K562 (cell line): Measurements from ENCODE around the gene IMMP1L. TPM values are rescaled to one million over a fixed set of nuclear protein-coding genes. Genes with fewer than 3 reads are reported as not detected.

ENCODE experiments used
- ATAC-seq: fragments of 200-7000 bp; cut with Tn5 transposase; 3 replicates; pipeline ENCODE4 v1.9.1; 2020; ENCODE audit warnings: moderate library complexity
- BruUV-seq: library from RNA; stranded (reverse); fragments of 400-500 nt; replicated peaks from 2 replicates; lab custom pipeline; 2021; lab: Mats Ljungman, UMichigan
- CTCF ChIA-PET: fragments of 300-600 bp; formaldehyde crosslinking; extraction: SDS; loops from one replicate; lab custom pipeline; 2021; ENCODE audit warnings: low intra/inter-chr PET ratio; lab: Yijun Ruan, JAX
- POLR2A ChIA-PET: fragments of 300-600, 350-650 bp; sonication (Branson Sonifier 250); formaldehyde crosslinking; extraction: SDS; loops from one replicate; lab custom pipeline; 2021; ENCODE audit warnings: antibody characterized with exemption, inconsistent platforms; lab: Yijun Ruan, JAX
- DNase-seq, 4 experiments: peaks; one replicate each; pipeline versions ENCODE4 v3.0.0 to v3.0.0-alpha.2; 2011 to 2018; ENCODE audit warnings: low spot score in 3 of 4, mixed read lengths in 3 of 4; ENCODE audit errors: extremely low read depth in 1 of 4
- FAIRE-seq: peaks from 2 replicates; lab custom pipeline; 2011; peaks lifted over from hg19 to GRCh38; lab: Jason Lieb, UNC
- H2AFZ ChIP-seq: 2 replicates; pipeline ENCODE4 v1.6.0; 2011; ENCODE audit warnings: low read depth, low read length, control low read depth, inconsistent platforms
- H3K27ac ChIP-seq: fragments of 200-600 bp; 3 replicates; pipeline ENCODE4 v1.8.0; 2011; ENCODE audit warnings: low read depth, mild to moderate bottlenecking, control low read depth, inconsistent platforms, low read length, moderate library complexity, mixed read lengths; ENCODE audit errors: extremely low read depth
- H3K27me3 ChIP-seq, 2 experiments: fragments of 300-600 bp in 1 of 2; 2 replicates in 1 of 2; 3 replicates in 1 of 2; pipeline versions ENCODE4 v1.6.0 to v1.8.0; 2011; ENCODE audit warnings: inconsistent platforms in 2 of 2, low read length in 2 of 2, mild to moderate bottlenecking in 1 of 2, mixed read lengths in 1 of 2, moderate library complexity in 1 of 2; ENCODE audit not compliant: control insufficient read depth in 2 of 2, insufficient read depth in 2 of 2
- H3K36me3 ChIP-seq: fragments of 300-600 bp; 3 replicates; pipeline ENCODE4 v1.8.0; 2011; ENCODE audit warnings: mild to moderate bottlenecking, low read length, inconsistent platforms; ENCODE audit not compliant: control insufficient read depth, insufficient read depth
- H3K4me1 ChIP-seq, 2 experiments: fragments of 200-600 bp in 1 of 2; replicated peaks in 1 of 2; 2 replicates in 1 of 2; 3 replicates in 1 of 2; pipeline versions ENCODE4 v1.5.1 to v1.8.0; 2011; ENCODE audit warnings: inconsistent platforms in 2 of 2, low read length in 2 of 2, mild to moderate bottlenecking in 1 of 2, mixed read lengths in 1 of 2, moderate library complexity in 1 of 2; ENCODE audit not compliant: control insufficient read depth in 2 of 2, insufficient read depth in 2 of 2
- H3K4me2 ChIP-seq: 2 replicates; pipeline ENCODE4 v1.6.1; 2011; ENCODE audit warnings: low read length, control low read depth, inconsistent platforms, mixed read lengths; ENCODE audit not compliant: insufficient read depth
- H3K4me3 ChIP-seq: fragments of 200-600 bp; sonication (generic), shearing (Covaris generic); 2 replicates; pipeline ENCODE4 v1.5.1; 2016; ENCODE audit warnings: control low read depth, inconsistent platforms
- H3K79me2 ChIP-seq: fragments of 200-600 bp; 3 replicates; pipeline ENCODE4 v1.8.0; 2011; ENCODE audit warnings: low read length, inconsistent platforms; ENCODE audit not compliant: control insufficient read depth, insufficient read depth
- H3K9ac ChIP-seq, 2 experiments: 2 replicates each; pipeline versions ENCODE4 v1.6.0 to v1.6.1; 2011; ENCODE audit warnings: low read depth in 2 of 2, low read length in 2 of 2, control low read depth in 1 of 2, inconsistent platforms in 1 of 2, mild to moderate bottlenecking in 1 of 2, mixed read lengths in 1 of 2; ENCODE audit not compliant: insufficient read depth in 1 of 2
- H3K9me1 ChIP-seq: one replicate; pipeline ENCODE4 v1.6.0; 2011; ENCODE audit warnings: inconsistent platforms, mild to moderate bottlenecking, low read length, moderate library complexity; ENCODE audit not compliant: control insufficient read depth, insufficient read depth
- H3K9me3 ChIP-seq: replicated peaks from 2 replicates; pipeline ENCODE4 v1.5.1; 2011; ENCODE audit warnings: low read depth, low read length, inconsistent platforms; ENCODE audit not compliant: control insufficient read depth, insufficient read depth
- H4K20me1 ChIP-seq: replicated peaks from 2 replicates; pipeline ENCODE4 v1.6.1; 2011; ENCODE audit warnings: low read length, inconsistent platforms, mixed read lengths; ENCODE audit not compliant: control insufficient read depth, insufficient read depth
- BRD9 ChIP-seq: fragments of 450-650 bp; IDR thresholded peaks from 2 replicates; pipeline ENCODE4 v1.6.1; 2018; ENCODE audit warnings: low read depth; ENCODE audit not compliant: partially characterized antibody
- CREBBP ChIP-seq: IDR thresholded peaks from one replicate; pipeline ENCODE4 v1.6.1; 2012; ENCODE audit warnings: low read depth, mild to moderate bottlenecking, control low read depth, inconsistent platforms, low read length
- HMG20B ChIP-seq: fragments of 250-450 bp; sonication (Bioruptor Pico); IDR thresholded peaks from 2 replicates; pipeline ENCODE4 v1.5.0; 2021; ENCODE audit warnings: mild to moderate bottlenecking
- MEF2A ChIP-seq: IDR thresholded peaks from 2 replicates; pipeline ENCODE4 v1.6.1; 2011; ENCODE audit warnings: low read depth, mild to moderate bottlenecking, low read length, moderate library complexity; ENCODE audit not compliant: control insufficient read depth
- NFE2L1 ChIP-seq: fragments of 450-650 bp; IDR thresholded peaks from 2 replicates; pipeline ENCODE4 v1.6.1; 2016; ENCODE audit warnings: missing genetic modification characterization, low read depth, mild to moderate bottlenecking, missing compliant biosample characterization, moderate library complexity, borderline replicate concordance
- RBM17 ChIP-seq: fragments of 200-400 bp; formaldehyde crosslinking; IDR thresholded peaks from 2 replicates; pipeline ENCODE4 v1.6.1; 2017; ENCODE audit warnings: low read depth, mild to moderate bottlenecking, low read length, borderline replicate concordance
- STAT5B ChIP-seq: fragments of 250-450 bp; sonication (Bioruptor Pico); IDR thresholded peaks from 2 replicates; pipeline ENCODE4 v1.8.0; 2021; ENCODE audit warnings: mild to moderate bottlenecking, inconsistent platforms
- TFAM ChIP-seq: fragments of 250-450 bp; sonication (Bioruptor Pico); conservative IDR thresholded peaks from 2 replicates; pipeline ENCODE4 v1.5.0; 2021; ENCODE audit warnings: mild to moderate bottlenecking, moderate library complexity
- ZNF174 ChIP-seq: fragments of 250-450 bp; sonication (Bioruptor Pico); IDR thresholded peaks from 2 replicates; pipeline ENCODE4 v1.4.0; 2020; ENCODE audit warnings: mild to moderate bottlenecking
- ZNF384 ChIP-seq: IDR thresholded peaks from 2 replicates; pipeline ENCODE4 v1.6.1; 2012; ENCODE audit warnings: low read depth, low read length, improper control_type of control experiment
- ZNF785 ChIP-seq: fragments of 250-450 bp; sonication (Bioruptor Pico); IDR thresholded peaks from 2 replicates; pipeline ENCODE4 v1.4.0; 2020; ENCODE audit warnings: mild to moderate bottlenecking
- ZNF830 ChIP-seq: fragments of 250-450 bp; sonication (Bioruptor Pico); IDR thresholded peaks from 2 replicates; pipeline ENCODE4 v1.5.0; 2021; ENCODE audit warnings: mild to moderate bottlenecking
- WGBS: fragments of 100-300 bp; shearing (Covaris generic); methylation state at CpG from one replicate; pipeline ENCODE4 v1.1.6; 2016; ENCODE audit warnings: low coverage, mixed read lengths; ENCODE audit not compliant: insufficient coverage; ENCODE audit errors: missing lambda C conversion rate; 5-methylcytosine and 5-hydroxymethylcytosine counted together
- in situ Hi-C: fragments of 300-500 bp; cut with MboI; formaldehyde crosslinking; loops from 4 replicates; pipeline ENCODE4 v1.15.0; 2018; ENCODE audit warnings: inconsistent platforms, mixed read lengths
- intact Hi-C: fragments of 100-400 bp; cut with micrococcal nuclease; formaldehyde crosslinking; loops from 2 replicates; pipeline ENCODE4 v1.14.2; 2022
- polyA plus RNA-seq, 8 experiments: library from polyadenylated mRNA; depleted of rRNA in 4 of 8; stranded (reverse) in 5 of 8; unstranded in 3 of 8; fragments of >200 nt; fragmentation: Nextera tagmentation in 2 of 8; fragmentation: Illumina TruSeq in 1 of 8; extraction: Ambion mirVana in 2 of 8; extraction: Trizol in 1 of 8; gene quantifications; 2 replicates each; pipeline versions ENCODE4 v1.2.1 to v1.2.3, GENCODE V29; 2011 to 2014; ENCODE audit warnings: inconsistent platforms in 1 of 8, missing spikeins in 1 of 8
- total RNA-seq, 7 experiments: library from RNA; depleted of rRNA in 6 of 7; stranded (reverse); fragments of >200 nt in 6 of 7; fragmentation: Illumina TruSeq in 2 of 7; extraction: Trizol in 2 of 7; gene quantifications; 2 replicates each; pipeline versions ENCODE4 v1.2.1 to v1.2.3, GENCODE V29; 2011 to 2021; ENCODE audit warnings: low replicate concordance in 1 of 7
- TF ChIP-seq, protein P1 (sequence below), 2 experiments: fragments of 200-800 bp in 1 of 2; sonication (Bioruptor generic) in 1 of 2; sonication (generic) in 1 of 2; formaldehyde crosslinking in 1 of 2; IDR thresholded peaks in 1 of 2; conservative IDR thresholded peaks in 1 of 2; 2 replicates each; pipeline versions ENCODE4 v1.5.0 to v1.6.1; 2016 to 2020; ENCODE audit warnings: missing compliant biosample characterization in 1 of 2, missing genetic modification characterization in 1 of 2, missing genetic modification reagents in 1 of 2
- TF ChIP-seq, protein P2 (sequence below): sonication (generic); formaldehyde crosslinking; IDR thresholded peaks from 2 replicates; pipeline ENCODE4 v1.8.1; 2023; ENCODE audit warnings: mild to moderate bottlenecking, missing genetic modification reagents
- TF ChIP-seq, protein P3 (sequence below): fragments of 250-450 bp; sonication (Bioruptor Pico); IDR thresholded peaks from 2 replicates; pipeline ENCODE4 v1.4.0; 2020; ENCODE audit warnings: mild to moderate bottlenecking
- TF ChIP-seq, protein P4 (sequence below): fragments of 250-450 bp; sonication (Bioruptor Pico); IDR thresholded peaks from 2 replicates; pipeline ENCODE4 v1.8.0; 2021; ENCODE audit warnings: borderline replicate concordance, mild to moderate bottlenecking, moderate library complexity; ENCODE audit not compliant: poor library complexity, severe bottlenecking

The IMMP1L gene
- total and polyA plus RNA-seq, 9 of the 15 experiments (the other 6 are each of a cell fraction or from before 2014, with no cell fraction given), result 56.0 to 245 (median 169) TPM

DNA sequence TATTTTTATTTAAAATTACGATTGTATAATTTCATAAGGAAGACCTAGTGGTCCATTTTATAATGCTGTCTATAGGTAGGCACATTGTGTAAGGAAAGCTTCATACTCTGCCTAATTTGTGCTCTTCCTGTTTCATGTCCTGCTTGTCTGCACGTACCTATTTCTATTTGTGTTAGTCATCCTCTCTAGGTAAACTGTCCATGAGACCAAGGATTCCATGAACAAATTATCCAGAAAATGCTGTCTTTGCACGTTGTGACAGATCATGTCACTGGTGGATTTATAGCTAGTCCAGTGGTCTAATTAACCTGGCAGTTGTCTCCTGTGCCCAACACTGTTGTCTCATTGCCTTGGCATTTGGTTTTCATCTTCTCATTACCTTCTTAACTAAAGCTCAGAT is 95.1 kb downstream of the IMMP1L start:
- FAIRE-seq, result no peak
- no TSS peak for BruUV-seq
- ChIA-PET POLR2A (no interaction called here), CTCF (no interaction called here)
- no peak overlapping the region for H3K4me3 ChIP-seq
- WGBS, result 40% methylated on average over 3 of the region's 3 CpGs
- 0 out of 3 replicates have a peak, but pooled peaks cover 8% of the 10 kb centered on the region for H3K36me3 ChIP-seq
- H2AFZ ChIP-seq, result no peak overlapping the region
- no peak for DNase-seq
- TF ChIP-seq ZNF785 (CRISPR knock-in tag) (no peak), HMG20B (CRISPR knock-in tag) (no peak), TFAM (CRISPR knock-in tag) (no peak), RBM17 (no peak), NFE2L1 (tag) (no peak), ZNF830 (CRISPR knock-in tag) (no peak), ZNF174 (CRISPR knock-in tag) (no peak), ZNF384 (no peak), STAT5B (CRISPR knock-in tag) (no peak), CREBBP (no peak), BRD9 (no peak), MEF2A (no peak)
- TF ChIP-seq, protein P1, sequence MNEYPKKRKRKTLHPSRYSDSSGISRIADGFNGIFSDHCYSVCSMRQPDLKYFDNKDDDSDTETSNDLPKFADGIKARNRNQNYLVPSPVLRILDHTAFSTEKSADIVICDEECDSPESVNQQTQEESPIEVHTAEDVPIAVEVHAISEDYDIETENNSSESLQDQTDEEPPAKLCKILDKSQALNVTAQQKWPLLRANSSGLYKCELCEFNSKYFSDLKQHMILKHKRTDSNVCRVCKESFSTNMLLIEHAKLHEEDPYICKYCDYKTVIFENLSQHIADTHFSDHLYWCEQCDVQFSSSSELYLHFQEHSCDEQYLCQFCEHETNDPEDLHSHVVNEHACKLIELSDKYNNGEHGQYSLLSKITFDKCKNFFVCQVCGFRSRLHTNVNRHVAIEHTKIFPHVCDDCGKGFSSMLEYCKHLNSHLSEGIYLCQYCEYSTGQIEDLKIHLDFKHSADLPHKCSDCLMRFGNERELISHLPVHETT (CRISPR knock-in tag; conservative IDR thresholded peaks at IDR 0.05 in 1 of 2, IDR thresholded peaks at IDR 0.05 in 1 of 2), result no peak
- TF ChIP-seq, protein P2, sequence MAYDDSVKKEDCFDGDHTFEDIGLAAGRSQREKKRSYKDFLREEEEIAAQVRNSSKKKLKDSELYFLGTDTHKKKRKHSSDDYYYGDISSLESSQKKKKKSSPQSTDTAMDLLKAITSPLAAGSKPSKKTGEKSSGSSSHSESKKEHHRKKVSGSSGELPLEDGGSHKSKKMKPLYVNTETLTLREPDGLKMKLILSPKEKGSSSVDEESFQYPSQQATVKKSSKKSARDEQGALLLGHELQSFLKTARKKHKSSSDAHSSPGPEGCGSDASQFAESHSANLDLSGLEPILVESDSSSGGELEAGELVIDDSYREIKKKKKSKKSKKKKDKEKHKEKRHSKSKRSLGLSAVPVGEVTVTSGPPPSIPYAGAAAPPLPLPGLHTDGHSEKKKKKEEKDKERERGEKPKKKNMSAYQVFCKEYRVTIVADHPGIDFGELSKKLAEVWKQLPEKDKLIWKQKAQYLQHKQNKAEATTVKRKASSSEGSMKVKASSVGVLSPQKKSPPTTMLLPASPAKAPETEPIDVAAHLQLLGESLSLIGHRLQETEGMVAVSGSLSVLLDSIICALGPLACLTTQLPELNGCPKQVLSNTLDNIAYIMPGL (CRISPR knock-in tag), result no peak
- TF ChIP-seq, protein P3, sequence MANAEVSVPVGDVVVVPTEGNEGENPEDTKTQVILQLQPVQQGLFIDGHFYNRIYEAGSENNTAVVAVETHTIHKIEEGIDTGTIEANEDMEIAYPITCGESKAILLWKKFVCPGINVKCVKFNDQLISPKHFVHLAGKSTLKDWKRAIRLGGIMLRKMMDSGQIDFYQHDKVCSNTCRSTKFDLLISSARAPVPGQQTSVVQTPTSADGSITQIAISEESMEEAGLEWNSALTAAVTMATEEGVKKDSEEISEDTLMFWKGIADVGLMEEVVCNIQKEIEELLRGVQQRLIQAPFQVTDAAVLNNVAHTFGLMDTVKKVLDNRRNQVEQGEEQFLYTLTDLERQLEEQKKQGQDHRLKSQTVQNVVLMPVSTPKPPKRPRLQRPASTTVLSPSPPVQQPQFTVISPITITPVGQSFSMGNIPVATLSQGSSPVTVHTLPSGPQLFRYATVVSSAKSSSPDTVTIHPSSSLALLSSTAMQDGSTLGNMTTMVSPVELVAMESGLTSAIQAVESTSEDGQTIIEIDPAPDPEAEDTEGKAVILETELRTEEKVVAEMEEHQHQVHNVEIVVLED (CRISPR knock-in tag), result no peak
- TF ChIP-seq, protein P4, sequence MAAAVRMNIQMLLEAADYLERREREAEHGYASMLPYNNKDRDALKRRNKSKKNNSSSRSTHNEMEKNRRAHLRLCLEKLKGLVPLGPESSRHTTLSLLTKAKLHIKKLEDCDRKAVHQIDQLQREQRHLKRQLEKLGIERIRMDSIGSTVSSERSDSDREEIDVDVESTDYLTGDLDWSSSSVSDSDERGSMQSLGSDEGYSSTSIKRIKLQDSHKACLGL (CRISPR knock-in tag), result no peak
- H3K4me2 ChIP-seq, result no peak overlapping the region
- no peaks in the 10 kb centered on the region for H3K79me2 ChIP-seq
- no peaks in the 10 kb centered on the region for H3K9me3 ChIP-seq
- no peak overlapping the region for H3K27ac ChIP-seq
- H3K9me1 ChIP-seq, result no peaks in the 10 kb centered on the region
- in situ Hi-C loops (no loop called here), intact Hi-C loops (no loop called here)
- no peaks in the 10 kb centered on the region for H4K20me1 ChIP-seq
- no peak for ATAC-seq
- peaks cover 0 to 10% of the 10 kb centered on the region in 2 experiments; a peak in 2 of 5 replicates for H3K4me1 ChIP-seq
- H3K9ac ChIP-seq, result no peak overlapping the region
- no peaks in the 10 kb centered on the region; a peak in 1 of 5 replicates for H3K27me3 ChIP-seq
